Endothelial cell of umbilical vein (primary cell): ENCODE data around the gene KCNJ8. TPM values are rescaled to one million over a fixed set of nuclear protein-coding genes. Genes with fewer than 3 reads are reported as not detected.

ENCODE experiments used
- BruUV-seq: library from RNA; stranded (reverse); fragments of 400-500 nt; replicated peaks from 2 replicates; lab custom pipeline; 2021; lab: Mats Ljungman, UMichigan
- CTCF ChIA-PET: fragments of 300-600, 350-600 bp; sonication (Branson Sonifier 250); formaldehyde crosslinking; loops from one replicate; lab custom pipeline; 2021; ENCODE audit warnings: antibody characterized with exemption, inconsistent platforms; lab: Charles Lee
- POLR2A ChIA-PET: fragments of 300-600, 350-600 bp; sonication (Branson Sonifier 250); formaldehyde crosslinking; loops from one replicate; lab custom pipeline; 2021; ENCODE audit warnings: antibody characterized with exemption, inconsistent platforms; lab: Charles Lee
- DNase-seq: peaks from one replicate; pipeline ENCODE4 v3.0.0-alpha.2; 2011; ENCODE audit warnings: low read depth, low spot score
- FAIRE-seq: peaks from 2 replicates; lab custom pipeline; 2011; peaks lifted over from hg19 to GRCh38; lab: Jason Lieb, UNC
- H2AFZ ChIP-seq: 2 replicates; pipeline ENCODE4 v1.6.0; 2012; ENCODE audit warnings: low read depth, low read length, control low read depth, inconsistent platforms
- H3K27ac ChIP-seq: 2 replicates; pipeline ENCODE4 v1.5.1; 2011; ENCODE audit warnings: low read depth, mild to moderate bottlenecking, control low read depth, low read length, moderate library complexity; ENCODE audit not compliant: insufficient read depth
- H3K27me3 ChIP-seq, 2 experiments: 2 replicates each; pipeline versions ENCODE4 v1.6.0 to v1.6.1; 2011; ENCODE audit warnings: low read length in 2 of 2, mixed read lengths in 1 of 2; ENCODE audit not compliant: control insufficient read depth in 2 of 2, insufficient read depth in 2 of 2
- H3K36me3 ChIP-seq, 2 experiments: 2 replicates in 1 of 2; 3 replicates in 1 of 2; pipeline ENCODE4 v1.5.1; 2011; ENCODE audit warnings: low read length in 2 of 2, mild to moderate bottlenecking in 1 of 2, moderate library complexity in 1 of 2; ENCODE audit not compliant: control insufficient read depth in 2 of 2, insufficient read depth in 2 of 2; ENCODE audit errors: extremely low read depth in 1 of 2
- H3K4me1 ChIP-seq: 3 replicates; pipeline ENCODE4 v1.5.1; 2011; ENCODE audit warnings: mild to moderate bottlenecking, low read length; ENCODE audit not compliant: control insufficient read depth, insufficient read depth; ENCODE audit errors: extremely low read depth
- H3K4me2 ChIP-seq: 2 replicates; pipeline ENCODE4 v1.6.1; 2011; ENCODE audit warnings: low read length, control low read depth, mixed read lengths; ENCODE audit not compliant: insufficient read depth
- H3K4me3 ChIP-seq, 3 experiments: fragments of 200-600 bp in 1 of 3; sonication (generic), shearing (Covaris generic) in 1 of 3; replicated peaks in 1 of 3; 2 replicates each; pipeline ENCODE4 v1.5.1; 2011 to 2016; ENCODE audit warnings: control low read depth in 3 of 3, low read length in 3 of 3, mild to moderate bottlenecking in 2 of 3, inconsistent platforms in 1 of 3, low read depth in 1 of 3, moderate library complexity in 1 of 3; ENCODE audit not compliant: insufficient read depth in 1 of 3
- H3K79me2 ChIP-seq: 2 replicates; pipeline ENCODE4 v1.6.0; 2012; ENCODE audit warnings: low read length, inconsistent platforms; ENCODE audit not compliant: control insufficient read depth, insufficient read depth
- H3K9ac ChIP-seq: replicated peaks from 2 replicates; pipeline ENCODE3; 2011; ENCODE audit warnings: low read length, control low read depth; ENCODE audit not compliant: insufficient read depth; ENCODE audit errors: extremely low read depth
- H3K9me1 ChIP-seq: replicated peaks from 3 replicates; pipeline ENCODE4 v1.6.0; 2011; ENCODE audit warnings: mild to moderate bottlenecking, low read length; ENCODE audit not compliant: control insufficient read depth, insufficient read depth; ENCODE audit errors: extremely low read depth
- H3K9me3 ChIP-seq: replicated peaks from 2 replicates; pipeline ENCODE4 v1.5.1; 2012; ENCODE audit warnings: low read length, inconsistent platforms; ENCODE audit not compliant: control insufficient read depth, insufficient read depth
- H4K20me1 ChIP-seq: replicated peaks from 2 replicates; pipeline ENCODE3; 2011; ENCODE audit warnings: mild to moderate bottlenecking, low read length; ENCODE audit not compliant: control insufficient read depth, insufficient read depth; ENCODE audit errors: extremely low read depth
- CTCF ChIP-seq, 2 donors: IDR thresholded peaks; 1 replicate in 1 of 2; 2 replicates in 1 of 2; pipeline ENCODE4 v1.5.1; 2011; ENCODE audit warnings: low read length in 2 of 2, mild to moderate bottlenecking in 2 of 2, moderate library complexity in 2 of 2, control low read depth in 1 of 2, inconsistent platforms in 1 of 2, low read depth in 1 of 2; ENCODE audit not compliant: insufficient read depth in 1 of 2; ENCODE audit errors: extremely low read depth in 1 of 2
- EZH2 ChIP-seq: IDR thresholded peaks from 2 replicates; pipeline ENCODE4 v1.6.1; 2012; ENCODE audit warnings: borderline replicate concordance, low read depth, mild to moderate bottlenecking, moderate library complexity, low read length, inconsistent platforms; ENCODE audit not compliant: severe bottlenecking
- FOS ChIP-seq: IDR thresholded peaks from 2 replicates; pipeline ENCODE4 v1.6.1; 2011; ENCODE audit warnings: mild to moderate bottlenecking, low read length, moderate library complexity, borderline replicate concordance; ENCODE audit not compliant: insufficient read depth
- GATA2 ChIP-seq: IDR thresholded peaks from 2 replicates; pipeline ENCODE4 v1.7.0; 2011; ENCODE audit warnings: low read depth, mild to moderate bottlenecking, moderate library complexity, mixed read lengths, low read length; ENCODE audit not compliant: insufficient read length, insufficient read depth
- JUN ChIP-seq: IDR thresholded peaks from 2 replicates; pipeline ENCODE4 v1.6.1; 2011; ENCODE audit warnings: borderline replicate concordance, low read depth; ENCODE audit not compliant: insufficient read length, insufficient read depth
- MAX ChIP-seq: IDR thresholded peaks from 2 replicates; pipeline ENCODE4 v1.6.1; 2011; ENCODE audit not compliant: insufficient read depth, insufficient read length
- POLR2A ChIP-seq: IDR thresholded peaks from 2 replicates; pipeline ENCODE4 v1.6.1; 2012; ENCODE audit warnings: low read depth, mild to moderate bottlenecking, control low read depth, low read length
- POLR2AphosphoS5 ChIP-seq: IDR thresholded peaks from 2 replicates; pipeline ENCODE4 v1.6.1; 2012; ENCODE audit warnings: low read depth, mild to moderate bottlenecking, control low read depth, low read length, moderate library complexity; ENCODE audit not compliant: insufficient read depth
- dilution Hi-C: fragments of 300-500 bp; cut with MboI; formaldehyde crosslinking; loops from one replicate; pipeline ENCODE4 v1.15.0; 2019; ENCODE audit warnings: low sequenced_read_pairs; ENCODE audit not compliant: extremely low pct_ligation_motif_present
- intact Hi-C: fragments of 100-400 bp; cut with micrococcal nuclease; formaldehyde crosslinking; loops from one replicate; pipeline ENCODE4 v1.10.0; 2022
- polyA plus RNA-seq, 4 experiments: library from polyadenylated mRNA; depleted of rRNA in 3 of 4; stranded (reverse) in 3 of 4; unstranded in 1 of 4; fragments of >200 nt; gene quantifications; 2 replicates each; pipeline versions ENCODE4 v1.2.1 to v1.2.3, GENCODE V29; 2011 to 2012; ENCODE audit warnings: missing spikeins in 1 of 4
- total RNA-seq: library from RNA; stranded (reverse); gene quantifications from 2 replicates; pipeline ENCODE4 v1.2.3, GENCODE V29; 2021

Gene KCNJ8
- total and polyA plus RNA-seq, 2 donors (not counting 3 experiments of a cell fraction or from before 2014, with no cell fraction given): not detected

GRCh38 chr12:21745258-21745657 lies 29.2 kb downstream of the KCNJ8 start:
- no peaks in the 10 kb centered on the region for H3K36me3 ChIP-seq
- no peak overlapping the region for H3K4me3 ChIP-seq
- no peak for FAIRE-seq
- H2AFZ ChIP-seq: no peak overlapping the region
- H3K9me1 ChIP-seq: no peaks in the 10 kb centered on the region
- CTCF ChIA-PET: no interaction called here
- no peak overlapping the region for H3K4me2 ChIP-seq
- no peak overlapping the region for H3K27ac ChIP-seq
- no TSS peak for BruUV-seq
- POLR2A ChIA-PET: no interaction called here
- TF ChIP-seq POLR2AphosphoS5 (no peak), GATA2 (no peak), FOS (no peak), JUN (no peak), CTCF (IDR thresholded peaks at IDR 0.05; ENCODE audit: extremely low read depth in 1 of 2, insufficient read depth in 1 of 2, low read depth in 1 of 2, low read length in 2 of 2) (no peak), POLR2A (no peak), MAX (no peak), EZH2 (no peak)
- no peaks in the 10 kb centered on the region for H4K20me1 ChIP-seq
- H3K27me3 ChIP-seq: no peaks in the 10 kb centered on the region
- no peak overlapping the region for H3K9ac ChIP-seq
- no peak for DNase-seq
- H3K79me2 ChIP-seq: no peaks in the 10 kb centered on the region
- dilution Hi-C loops (no loop called here), intact Hi-C loops (no loop called here)
- H3K4me1 ChIP-seq: no peaks in the 10 kb centered on the region
- no peaks in the 10 kb centered on the region for H3K9me3 ChIP-seq
